K562 (cell line): ENCODE data around the gene TM7SF2. TPM values are rescaled to one million over a fixed set of nuclear protein-coding genes. Genes with fewer than 3 reads are reported as not detected.
A peak's percentile ranks its signal among the peaks of the same experiment; 100 is the strongest.

Source experiments
- CBX2 ChIP-seq: fragments of 200-600 bp; sonication (generic); IDR thresholded peaks from one replicate; pipeline ENCODE4 v1.6.1; 2012; ENCODE audit warnings: mild to moderate bottlenecking, low read length, inconsistent platforms; ENCODE audit not compliant: insufficient read depth, poor library complexity, severe bottlenecking
- CHD1 ChIP-seq: fragments of 200-600 bp; sonication (generic); IDR thresholded peaks from one replicate; pipeline ENCODE4 v1.6.1; 2012; ENCODE audit warnings: mild to moderate bottlenecking, moderate library complexity, low read length, inconsistent platforms
- DLX4 ChIP-seq: fragments of 250-450 bp; sonication (Bioruptor Pico); IDR thresholded peaks from 2 replicates; pipeline ENCODE4 v1.6.1; 2021; ENCODE audit warnings: mild to moderate bottlenecking
- ILK ChIP-seq: fragments of 450-650 bp; IDR thresholded peaks from 2 replicates; pipeline ENCODE4 v1.6.1; 2016; ENCODE audit warnings: missing genetic modification characterization, low read depth, mild to moderate bottlenecking, missing compliant biosample characterization, moderate library complexity, borderline replicate concordance
- JUN ChIP-seq, 2 experiments: sonication (generic) in 1 of 2; formaldehyde crosslinking in 1 of 2; IDR thresholded peaks; 2 replicates each; pipeline versions ENCODE4 v1.6.1 to v1.8.0; 2012 to 2022; ENCODE audit warnings: borderline replicate concordance in 2 of 2, mild to moderate bottlenecking in 2 of 2, improper control_type of control experiment in 1 of 2, low read depth in 1 of 2, low read length in 1 of 2, missing genetic modification reagents in 1 of 2
- KLF10 ChIP-seq: fragments of 250-450 bp; sonication (Bioruptor Pico); IDR thresholded peaks from 2 replicates; pipeline ENCODE4 v1.6.1; 2021; ENCODE audit warnings: matching md5 sums
- LCOR ChIP-seq: sonication (generic); formaldehyde crosslinking; IDR thresholded peaks from 2 replicates; pipeline ENCODE4 v1.8.0; 2022; ENCODE audit warnings: mild to moderate bottlenecking, missing genetic modification reagents
- RBBP5 ChIP-seq: fragments of 200-600 bp; sonication (generic); IDR thresholded peaks from 2 replicates; pipeline ENCODE4 v1.6.1; 2012; ENCODE audit warnings: borderline replicate concordance, mild to moderate bottlenecking, low read length, control low read depth, inconsistent platforms; ENCODE audit not compliant: insufficient read depth, poor library complexity, severe bottlenecking
- SMARCA4 ChIP-seq: fragments of 450-650 bp; IDR thresholded peaks from 2 replicates; pipeline ENCODE4 v1.6.1; 2016
- SOX6 ChIP-seq: fragments of 450-650 bp; IDR thresholded peaks from 2 replicates; pipeline ENCODE4 v1.6.1; 2014; ENCODE audit warnings: mild to moderate bottlenecking
- TAF7 ChIP-seq: fragments of 450-650 bp; IDR thresholded peaks from 2 replicates; pipeline ENCODE4 v1.6.1; 2016; ENCODE audit warnings: missing genetic modification characterization, missing compliant biosample characterization
- ZC3H11A ChIP-seq: IDR thresholded peaks from 2 replicates; pipeline ENCODE4 v1.6.1; 2012; ENCODE audit warnings: low read depth, low read length, improper control_type of control experiment
- ZNF224 ChIP-seq: sonication (generic); formaldehyde crosslinking; IDR thresholded peaks from 2 replicates; pipeline ENCODE4 v1.8.0; 2022; ENCODE audit warnings: mild to moderate bottlenecking, missing genetic modification reagents
- ZNF318 ChIP-seq, 2 experiments: fragments of 450-650 bp; IDR thresholded peaks; 2 replicates each; pipeline ENCODE4 v1.6.1; 2016; ENCODE audit warnings: mild to moderate bottlenecking in 2 of 2, borderline replicate concordance in 1 of 2, low read depth in 1 of 2, moderate library complexity in 1 of 2
- ZNF512 ChIP-seq: IDR thresholded peaks from 2 replicates; pipeline ENCODE4 v1.6.1; 2016; ENCODE audit warnings: missing genetic modification characterization, missing compliant biosample characterization
- ZNF79 ChIP-seq: fragments of 250-450 bp; sonication (Bioruptor Pico); IDR thresholded peaks from 2 replicates; pipeline ENCODE4 v1.4.0; 2020; ENCODE audit warnings: low read depth, mild to moderate bottlenecking, moderate library complexity
- polyA plus RNA-seq, 8 experiments: library from polyadenylated mRNA; depleted of rRNA in 4 of 8; stranded (reverse) in 5 of 8; unstranded in 3 of 8; fragments of >200 nt; fragmentation: Nextera tagmentation in 2 of 8; fragmentation: Illumina TruSeq in 1 of 8; extraction: Ambion mirVana in 2 of 8; extraction: Trizol in 1 of 8; gene quantifications; 2 replicates each; pipeline versions ENCODE4 v1.2.1 to v1.2.3, GENCODE V29; 2011 to 2014; ENCODE audit warnings: inconsistent platforms in 1 of 8, missing spikeins in 1 of 8
- total RNA-seq, 7 experiments: library from RNA; depleted of rRNA in 6 of 7; stranded (reverse); fragments of >200 nt in 6 of 7; fragmentation: Illumina TruSeq in 2 of 7; extraction: Trizol in 2 of 7; gene quantifications; 2 replicates each; pipeline versions ENCODE4 v1.2.1 to v1.2.3, GENCODE V29; 2011 to 2021; ENCODE audit warnings: low replicate concordance in 1 of 7

Gene TM7SF2
- total and polyA plus RNA-seq, 9 of the 15 experiments (the other 6 are each of a cell fraction or from before 2014, with no cell fraction given): 1.2 to 22.0 (median 14.3) TPM

GRCh38 chr11:65117206-65118096 is 5.8 kb downstream of the TM7SF2 start, which contains the start of gene ZNHIT2 (continued):
- TF ChIP-seq ZNF318 (IDR thresholded peaks at IDR 0.05; ENCODE audit: borderline replicate concordance in 1 of 2, low read depth in 1 of 2): no peak
- peak; percentile 75; the same call in 1 of the 2 replicates for TF ChIP-seq LCOR (CRISPR knock-in tag)
- TF ChIP-seq ZNF79: no peak
- no peak for TF ChIP-seq TAF7 (tag)
- 0 out of 2 replicates have a peak, but pooled peaks have one; percentile 52 for TF ChIP-seq SOX6
- TF ChIP-seq CBX2: no peak
- no peak for TF ChIP-seq ZNF512 (tag)
- no peak for TF ChIP-seq ZNF224 (CRISPR knock-in tag)
- TF ChIP-seq CHD1: peak; percentile 99
- TF ChIP-seq DLX4 (CRISPR knock-in tag): no peak
- TF ChIP-seq ILK: no peak
- peak; percentile 74; the same call in 1 of the 2 replicates for TF ChIP-seq JUN (IDR thresholded peaks at IDR 0.05; ENCODE audit: borderline replicate concordance, low read depth, low read length)
- no peak for TF ChIP-seq JUN (CRISPR knock-in tag; IDR thresholded peaks at IDR 0.05; ENCODE audit: borderline replicate concordance)
- TF ChIP-seq KLF10 (CRISPR knock-in tag): no peak
- TF ChIP-seq SMARCA4: no peak
- TF ChIP-seq ZC3H11A: no peak
- TF ChIP-seq RBBP5: peak; percentile 86
